ENCODE results near the gene SMC1A. TPM values are rescaled to one million over a fixed set of nuclear protein-coding genes. Genes with fewer than 3 reads are reported as not detected.

SMC1A gene
- total and polyA plus RNA-seq, 12 donors, result 7.6 to 51.6 (median 38.7) TPM

GRCh38 chrX:53354669-53355068, 67.8 kb downstream of the SMC1A start:
- no peak for DNase-seq
- peaks cover 7% of the 10 kb centered on the region for H3K27me3 ChIP-seq
- TF ChIP-seq, protein P1, sequence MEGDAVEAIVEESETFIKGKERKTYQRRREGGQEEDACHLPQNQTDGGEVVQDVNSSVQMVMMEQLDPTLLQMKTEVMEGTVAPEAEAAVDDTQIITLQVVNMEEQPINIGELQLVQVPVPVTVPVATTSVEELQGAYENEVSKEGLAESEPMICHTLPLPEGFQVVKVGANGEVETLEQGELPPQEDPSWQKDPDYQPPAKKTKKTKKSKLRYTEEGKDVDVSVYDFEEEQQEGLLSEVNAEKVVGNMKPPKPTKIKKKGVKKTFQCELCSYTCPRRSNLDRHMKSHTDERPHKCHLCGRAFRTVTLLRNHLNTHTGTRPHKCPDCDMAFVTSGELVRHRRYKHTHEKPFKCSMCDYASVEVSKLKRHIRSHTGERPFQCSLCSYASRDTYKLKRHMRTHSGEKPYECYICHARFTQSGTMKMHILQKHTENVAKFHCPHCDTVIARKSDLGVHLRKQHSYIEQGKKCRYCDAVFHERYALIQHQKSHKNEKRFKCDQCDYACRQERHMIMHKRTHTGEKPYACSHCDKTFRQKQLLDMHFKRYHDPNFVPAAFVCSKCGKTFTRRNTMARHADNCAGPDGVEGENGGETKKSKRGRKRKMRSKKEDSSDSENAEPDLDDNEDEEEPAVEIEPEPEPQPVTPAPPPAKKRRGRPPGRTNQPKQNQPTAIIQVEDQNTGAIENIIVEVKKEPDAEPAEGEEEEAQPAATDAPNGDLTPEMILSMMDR (IDR thresholded peaks at IDR 0.05), result no peak
- no peak for TF ChIP-seq POLR2A (IDR thresholded peaks at IDR 0.05)
- H3K4me1 ChIP-seq (replicated peaks in 1 of 2), result no peaks in the 10 kb centered on the region
- intact Hi-C loops (cut with DNase I), result no loop called here
- WGBS, 4 donors, result 77 to 85% (median 84%) methylated on average over 2 of the region's 2 CpGs
- peaks cover 0 to 11% (median 0%) of the 10 kb centered on the region in 3 donors for H3K9me3 ChIP-seq (replicated peaks in 1 of 3)
- H3K36me3 ChIP-seq (replicated peaks in 1 of 2), result no peaks in the 10 kb centered on the region
- H3K4me3 ChIP-seq, result no peak overlapping the region
- H3K27ac ChIP-seq, result no peak overlapping the region

GRCh38 chrX:53347948-53348347, 74.5 kb downstream of the SMC1A start:
- Histone ChIP-seq H3K36me3 (replicated peaks in 1 of 2) (no peaks in the 10 kb centered on the region), H3K4me3 (no peak overlapping the region), H3K27me3 (peaks cover 4% of the 10 kb centered on the region), H3K9me3 (replicated peaks in 1 of 3) (peaks cover 0 to 11% (median 0%) of the 10 kb centered on the region in 3 donors), H3K27ac (no peak overlapping the region), H3K4me1 (replicated peaks in 1 of 2) (no peaks in the 10 kb centered on the region)
- intact Hi-C loops (cut with DNase I), result no loop called here
- no peak for DNase-seq
- 34 to 44% (median 38%) methylated on average over 2 of the region's 2 CpGs for WGBS, 4 donors
- TF ChIP-seq, protein P1 (IDR thresholded peaks at IDR 0.05), result no peak
- no peak for TF ChIP-seq POLR2A (IDR thresholded peaks at IDR 0.05)

DNA sequence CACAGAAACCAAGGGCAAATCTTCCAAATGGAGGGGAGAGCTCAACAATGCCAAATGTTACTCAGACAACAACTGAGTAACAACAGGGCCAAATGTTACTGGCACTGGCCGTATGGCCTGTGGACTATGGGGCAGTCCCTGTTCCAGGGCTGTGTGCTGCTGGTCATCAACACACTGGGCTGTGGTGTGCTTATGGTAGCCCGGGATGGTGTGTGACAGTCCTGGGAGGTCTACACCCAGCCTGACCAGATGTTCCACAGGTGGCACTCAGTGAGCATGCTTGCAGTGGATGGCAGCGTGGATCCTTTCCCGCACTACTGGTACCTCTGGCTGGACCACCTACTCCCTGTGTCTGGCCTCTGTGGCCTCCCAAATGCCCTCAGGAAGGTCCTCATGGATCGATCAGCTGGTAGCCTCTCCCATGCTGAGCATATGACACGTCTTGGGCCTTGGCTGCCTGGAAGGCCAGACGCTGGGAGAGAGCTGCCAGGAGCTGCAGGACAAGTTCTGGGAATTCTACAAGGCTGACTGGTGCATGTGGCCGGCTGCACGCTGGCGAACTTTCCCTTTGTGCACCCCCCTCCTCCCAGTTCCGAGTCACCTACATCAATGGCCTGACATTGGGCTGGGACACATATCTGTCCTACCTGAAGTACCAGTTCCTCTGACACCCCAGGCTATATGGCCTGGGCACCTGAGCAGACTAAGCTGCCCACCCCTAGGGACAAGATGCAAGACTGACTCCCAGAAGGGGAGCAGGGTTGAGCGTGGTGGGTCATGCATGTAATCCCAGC, 81.4 kb downstream of the SMC1A start:
- no peaks in the 10 kb centered on the region for H3K4me1 ChIP-seq (replicated peaks in 1 of 2)
- H3K27ac ChIP-seq, result no peak overlapping the region
- WGBS, 4 donors, result 69 to 90% (median 70%) methylated on average over 2 to 12 of the region's 12 CpGs
- H3K4me3 ChIP-seq, result no peak overlapping the region
- peaks cover 4% of the 10 kb centered on the region for H3K27me3 ChIP-seq
- no peaks in the 10 kb centered on the region for H3K36me3 ChIP-seq (replicated peaks in 1 of 2)
- DNase-seq, result peak in 1 of 7 donors; percentile 34
- intact Hi-C loops (cut with DNase I), result no loop called here
- no peaks in the 10 kb centered on the region for H3K9me3 ChIP-seq (replicated peaks in 1 of 3)
- no peak for TF ChIP-seq POLR2A (IDR thresholded peaks at IDR 0.05)

DNA sequence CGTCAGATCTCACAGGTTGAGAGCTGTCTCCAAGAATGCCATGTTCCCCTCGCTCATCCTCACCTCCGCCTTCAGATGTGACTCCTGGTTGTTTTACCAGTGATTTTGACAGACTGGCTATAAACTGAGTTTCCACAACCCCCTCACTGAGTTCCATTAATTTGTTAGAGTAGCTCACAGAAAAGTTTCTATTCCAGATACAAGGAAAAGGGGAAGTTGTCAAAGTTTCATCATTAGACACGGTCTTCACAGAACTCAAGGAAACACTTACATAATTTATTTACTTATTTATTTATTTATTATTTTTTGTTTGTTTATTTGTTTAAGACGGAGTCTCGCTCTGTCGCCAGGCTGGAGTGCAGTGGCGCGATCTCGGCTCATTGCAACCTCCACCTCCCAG, 85.4 kb downstream of the SMC1A start:
- no peaks in the 10 kb centered on the region for H3K4me1 ChIP-seq (replicated peaks in 1 of 2)
- H3K27me3 ChIP-seq, result peaks cover 17% of the 10 kb centered on the region
- TF ChIP-seq, protein P1 (IDR thresholded peaks at IDR 0.05), result no peak
- no peak for TF ChIP-seq POLR2A (IDR thresholded peaks at IDR 0.05)
- 85 to 87% (median 85%) methylated on average over 7 to 10 of the region's 10 CpGs for WGBS, 4 donors
- DNase-seq, result no peak
- intact Hi-C loops (cut with DNase I), result no loop called here
- H3K9me3 ChIP-seq (replicated peaks in 1 of 3), result no peaks in the 10 kb centered on the region
- no peak overlapping the region for H3K4me3 ChIP-seq
- no peaks in the 10 kb centered on the region for H3K36me3 ChIP-seq (replicated peaks in 1 of 2)
- no peak overlapping the region for H3K27ac ChIP-seq
